ENCODE measurements around the gene ITPR1.

The ITPR1 gene

DNA sequence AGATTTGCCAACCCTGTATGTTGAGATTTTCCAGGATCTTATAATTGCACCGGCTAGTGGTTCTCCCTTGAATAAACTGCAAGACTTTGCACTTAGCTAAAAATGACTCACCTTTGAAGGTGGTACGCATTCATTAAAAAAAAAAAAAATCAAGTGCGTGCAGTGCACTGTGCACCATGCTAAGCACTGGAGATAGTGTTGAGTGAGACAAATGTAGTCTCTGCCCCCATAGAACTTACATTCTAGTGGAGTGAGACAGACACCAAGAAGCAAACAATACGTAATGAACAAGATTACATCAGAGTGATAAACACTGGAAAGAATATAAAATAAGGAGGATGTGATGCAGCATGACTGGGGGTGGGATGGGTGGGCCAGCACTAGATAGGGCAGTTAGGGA lies 69.4 kb downstream of the ITPR1 start:
- DNase-seq: no peak
- intact Hi-C loops (cut with DNase I): no loop called here

DNA sequence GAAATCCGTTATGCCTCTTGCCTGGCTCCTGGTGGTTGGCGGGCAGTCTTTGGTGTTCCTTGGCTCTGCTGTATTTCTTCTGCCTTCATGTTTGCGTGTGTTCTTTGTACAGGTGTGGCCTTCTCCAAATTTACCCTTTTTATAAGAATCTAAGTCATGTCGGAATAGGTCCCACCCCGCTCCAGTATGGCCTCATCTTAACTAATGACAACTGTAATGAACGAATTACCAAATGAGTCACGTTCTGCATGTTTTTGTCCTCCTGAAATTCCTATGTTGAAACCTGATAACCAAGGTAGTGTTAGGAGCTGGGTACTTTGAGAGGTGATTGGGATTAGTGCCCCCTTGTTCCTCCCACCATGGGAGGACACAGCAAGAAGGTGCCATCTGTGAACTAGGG lies 71.1 kb downstream of the ITPR1 start:
- intact Hi-C loops (cut with DNase I): no loop called here
- DNase-seq: no peak

DNA sequence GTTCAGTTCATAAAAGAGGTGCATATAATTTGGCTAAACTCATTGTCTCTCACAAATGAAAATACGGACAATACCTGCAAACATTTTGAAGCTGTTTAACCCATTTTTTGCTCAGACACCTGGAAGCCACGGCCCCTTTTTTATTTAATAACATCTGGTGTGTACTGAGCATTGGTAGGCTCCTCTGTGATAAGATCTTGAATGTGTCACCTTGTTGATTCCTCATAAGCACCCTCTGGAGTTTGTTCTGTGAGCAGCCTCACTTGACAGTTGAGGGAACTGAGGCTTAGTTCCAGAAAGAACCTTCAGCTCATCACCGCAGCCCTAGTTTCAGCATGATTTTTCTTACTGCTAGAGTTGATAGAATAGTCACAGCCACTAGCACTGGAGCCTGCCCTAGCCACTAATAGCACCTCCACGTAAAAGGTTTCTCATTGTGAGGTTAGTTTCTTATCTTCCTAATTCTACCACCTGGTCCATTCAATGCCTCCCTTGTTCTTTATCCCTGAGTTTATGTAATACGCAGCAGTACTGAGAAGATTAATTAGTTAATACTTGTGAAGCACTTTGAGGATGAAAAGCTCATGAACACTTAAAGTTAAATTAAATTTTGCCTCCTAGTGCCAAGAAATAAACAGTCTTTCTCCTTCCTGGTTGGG lies 71.9 kb downstream of the ITPR1 start:
- intact Hi-C loops (cut with DNase I): no loop called here

DNA sequence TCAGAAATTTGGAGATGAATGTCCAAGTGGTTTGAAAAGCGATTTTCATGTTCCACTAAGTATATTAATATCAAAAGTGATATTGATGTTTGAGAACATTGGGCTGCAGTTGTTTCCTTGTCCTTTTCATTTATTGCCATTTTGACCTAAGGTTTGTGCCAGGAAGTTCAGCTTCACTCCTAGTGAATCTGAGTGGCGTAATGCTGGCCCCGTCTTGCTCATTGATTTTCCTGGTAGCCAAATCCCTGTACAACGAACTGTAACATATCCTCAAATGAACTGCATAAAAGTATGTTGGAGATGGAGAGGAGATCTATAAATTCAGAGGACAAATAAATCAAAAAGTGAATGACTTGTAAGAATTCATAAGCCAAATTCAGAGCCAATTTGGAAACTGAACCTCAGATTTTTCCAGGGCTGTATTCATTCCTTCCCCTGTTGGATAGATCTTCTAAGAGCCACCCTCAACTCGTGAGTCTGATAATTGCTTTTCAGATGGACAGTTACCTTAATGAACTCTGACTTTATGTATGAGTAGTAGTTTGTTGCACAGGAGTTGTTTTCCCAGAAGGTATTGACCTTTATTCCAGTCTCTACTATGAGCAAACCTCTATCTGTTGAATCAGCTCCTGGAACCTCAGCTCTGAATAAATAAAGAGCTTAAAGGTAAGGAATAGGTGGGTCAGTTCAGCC lies 72.8 kb downstream of the ITPR1 start:
- intact Hi-C loops (cut with DNase I): no loop called here
- no peak for DNase-seq

More for the DNA sequence above, 71.9 kb downstream of the ITPR1 start:
- DNase-seq: no peak

DNA sequence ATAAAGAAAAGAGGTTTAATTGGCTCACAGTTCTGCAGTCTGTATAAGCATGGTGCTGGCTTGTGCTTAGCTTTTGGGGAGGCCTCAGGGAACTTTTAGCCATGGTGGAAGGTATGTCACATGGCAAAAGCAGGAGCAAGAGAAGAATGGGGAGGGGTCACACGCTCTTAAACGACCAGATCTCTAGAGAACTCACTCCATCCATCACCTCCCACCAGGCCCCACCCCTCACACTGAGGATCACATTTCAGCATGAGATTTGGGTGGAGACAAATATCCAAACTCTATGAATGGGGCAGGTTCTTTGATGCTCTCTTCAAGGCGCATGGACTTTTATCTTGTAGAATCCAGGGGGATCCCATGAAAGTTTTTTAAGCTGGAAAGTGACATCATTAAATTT lies 75.7 kb downstream of the ITPR1 start:
- intact Hi-C loops (cut with DNase I): no loop called here
- no peak for DNase-seq

DNA sequence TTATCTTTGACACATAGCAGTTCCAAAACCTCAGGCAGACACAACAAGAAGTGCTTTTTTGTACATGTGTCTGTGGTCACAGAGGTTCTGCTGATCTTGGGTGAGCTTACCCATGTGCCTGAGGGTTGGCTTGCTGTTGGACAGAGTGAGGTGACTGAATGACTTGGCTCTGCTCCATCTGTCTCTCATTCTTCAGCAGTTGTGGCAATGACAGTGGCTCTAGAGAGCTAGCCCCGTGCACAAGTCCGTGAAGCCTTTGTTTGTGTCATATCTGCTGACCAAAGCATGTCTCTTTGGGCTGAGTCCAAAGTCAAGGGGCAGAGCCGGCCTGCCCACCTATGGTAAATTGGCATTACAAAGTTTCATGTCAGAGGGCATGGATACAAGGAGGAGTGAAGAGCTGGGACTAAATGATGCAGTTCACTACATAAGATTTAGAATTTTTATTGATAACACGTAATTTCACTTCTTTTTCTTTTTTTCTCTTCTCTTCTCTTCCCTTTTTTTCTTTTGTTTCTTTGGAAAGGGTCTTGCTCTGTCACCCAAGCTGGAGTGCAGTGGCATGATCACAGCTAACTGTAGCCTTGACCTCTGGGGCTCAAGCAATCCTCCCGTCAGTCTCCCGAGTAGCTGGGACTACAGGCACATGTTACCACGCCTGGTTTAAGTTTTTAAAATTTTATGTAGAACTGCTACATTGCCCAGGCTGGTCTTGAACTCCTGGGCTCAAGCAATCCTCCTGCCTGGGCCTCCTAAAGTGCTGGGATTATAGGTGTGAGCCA lies 77.9 kb downstream of the ITPR1 start:
- intact Hi-C loops (cut with DNase I): no loop called here
- DNase-seq: no peak

DNA sequence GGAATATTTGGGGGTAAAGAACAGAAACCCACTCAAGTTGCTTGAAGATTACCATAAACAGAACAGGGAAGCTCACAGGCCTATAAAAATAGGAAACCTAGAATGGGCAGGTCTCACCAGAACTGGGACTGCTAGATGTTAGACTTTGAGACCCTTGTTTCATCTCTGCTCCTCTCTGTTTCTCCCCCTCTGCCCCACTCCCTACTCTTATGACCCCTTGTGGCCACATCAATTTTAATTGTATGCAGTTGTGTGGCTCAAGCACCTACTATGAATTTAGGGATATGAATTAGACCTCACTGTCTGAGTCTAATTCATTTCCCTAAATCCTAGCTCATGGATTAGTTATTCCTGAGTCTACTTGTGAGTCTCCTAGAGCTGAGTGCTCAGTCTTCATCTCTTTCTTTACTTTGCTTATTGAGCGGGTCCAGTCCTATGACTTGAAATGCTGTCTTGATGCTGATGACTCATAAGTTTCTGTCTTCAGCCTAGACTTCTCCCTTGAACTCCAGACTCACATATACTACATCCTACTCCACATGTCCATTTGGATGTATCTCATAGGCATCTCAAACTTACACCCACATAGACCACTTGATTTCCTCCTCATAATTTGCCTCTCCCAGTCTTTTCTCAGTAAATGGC lies 78.7 kb downstream of the ITPR1 start:
- no peak for DNase-seq

DNA sequence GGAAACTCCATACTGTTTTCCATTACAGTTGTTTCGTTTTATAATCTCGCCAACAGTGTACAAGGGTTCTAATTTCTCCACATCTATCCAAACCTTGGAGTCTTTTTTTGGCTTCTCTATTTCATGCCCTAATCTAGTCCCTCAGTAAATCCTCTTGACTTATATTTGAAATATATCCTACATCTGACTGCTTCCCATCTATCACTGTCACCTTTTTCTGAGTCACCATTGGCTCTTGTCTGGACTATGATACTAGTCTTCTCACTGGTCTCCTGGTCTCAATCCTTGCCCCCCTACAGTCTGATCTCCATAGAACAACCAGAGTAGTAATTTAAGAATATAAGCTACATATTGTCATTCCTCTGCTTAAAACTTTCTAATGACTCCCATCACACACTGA lies 80.0 kb downstream of the ITPR1 start:
- intact Hi-C loops (cut with DNase I): no loop called here
- no peak for DNase-seq

More for the DNA sequence above, 78.7 kb downstream of the ITPR1 start:
- intact Hi-C loops (cut with DNase I): no loop called here

DNA sequence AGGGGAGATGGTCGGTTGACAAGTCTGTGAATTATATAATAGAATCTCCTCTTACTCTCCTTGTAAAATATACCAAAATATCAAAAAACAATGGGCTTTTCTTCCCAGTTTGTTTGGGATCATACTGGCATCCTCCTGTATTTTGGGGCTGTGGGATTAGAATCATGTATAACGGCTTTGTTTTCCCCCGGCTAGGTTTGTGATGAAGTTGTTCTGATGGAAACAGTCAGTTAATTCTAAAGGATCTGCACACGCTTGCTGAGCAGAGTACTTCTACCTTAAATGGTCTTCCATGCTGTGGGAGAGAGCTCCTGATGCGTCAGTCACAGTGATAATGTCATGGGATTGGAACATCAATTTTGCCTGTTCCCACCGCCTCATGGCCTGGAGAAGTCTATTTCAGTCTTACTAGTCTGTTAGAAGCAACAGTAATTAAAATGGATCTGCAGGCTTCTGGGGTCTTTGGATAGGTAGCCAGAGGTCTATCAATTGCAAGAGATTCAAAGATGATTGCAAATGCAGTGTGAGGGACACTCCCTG lies 81.3 kb downstream of the ITPR1 start:
- intact Hi-C loops (cut with DNase I): no loop called here
- no peak for DNase-seq

DNA sequence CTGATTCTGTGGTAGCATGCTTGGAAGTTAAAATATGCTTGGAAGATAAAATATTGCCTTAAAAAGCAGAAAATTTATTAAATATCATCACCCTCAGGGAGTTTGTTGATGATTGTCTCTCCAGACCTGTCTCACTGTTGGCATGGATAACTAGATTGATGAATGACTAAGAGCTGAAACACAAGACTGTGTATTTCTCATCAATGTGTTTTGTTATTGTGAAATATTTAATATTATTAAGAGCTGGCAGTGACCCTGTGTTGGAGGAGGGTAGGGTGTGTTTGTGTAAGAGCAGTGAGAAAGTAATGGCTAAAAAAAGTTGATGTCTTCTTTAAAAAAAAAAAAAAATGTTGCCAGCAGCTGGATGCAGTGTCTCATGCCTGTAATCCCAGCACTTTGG lies 82.2 kb downstream of the ITPR1 start:
- intact Hi-C loops (cut with DNase I): no loop called here

DNA sequence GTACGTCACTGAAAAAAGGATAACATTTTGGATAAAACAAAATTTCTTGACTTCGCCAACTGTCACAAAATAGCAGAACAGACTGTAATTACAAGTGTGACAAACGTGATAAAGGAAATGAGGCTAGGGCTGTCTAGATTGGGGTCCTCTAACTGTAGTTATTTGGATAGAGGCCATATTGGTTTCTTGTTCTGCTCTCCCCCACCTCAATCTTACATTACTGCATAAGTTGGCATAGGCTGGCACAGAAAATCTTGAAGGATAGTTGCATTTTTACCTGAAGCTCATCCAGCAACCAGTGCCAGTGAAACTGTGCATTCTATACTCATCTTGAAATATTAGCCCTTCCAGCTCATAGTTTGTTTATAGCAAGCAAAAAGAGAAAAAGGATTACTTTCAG lies 84.6 kb downstream of the ITPR1 start:
- DNase-seq: no peak
- intact Hi-C loops (cut with DNase I): no loop called here

More for the DNA sequence above, 82.2 kb downstream of the ITPR1 start:
- no peak for DNase-seq

DNA sequence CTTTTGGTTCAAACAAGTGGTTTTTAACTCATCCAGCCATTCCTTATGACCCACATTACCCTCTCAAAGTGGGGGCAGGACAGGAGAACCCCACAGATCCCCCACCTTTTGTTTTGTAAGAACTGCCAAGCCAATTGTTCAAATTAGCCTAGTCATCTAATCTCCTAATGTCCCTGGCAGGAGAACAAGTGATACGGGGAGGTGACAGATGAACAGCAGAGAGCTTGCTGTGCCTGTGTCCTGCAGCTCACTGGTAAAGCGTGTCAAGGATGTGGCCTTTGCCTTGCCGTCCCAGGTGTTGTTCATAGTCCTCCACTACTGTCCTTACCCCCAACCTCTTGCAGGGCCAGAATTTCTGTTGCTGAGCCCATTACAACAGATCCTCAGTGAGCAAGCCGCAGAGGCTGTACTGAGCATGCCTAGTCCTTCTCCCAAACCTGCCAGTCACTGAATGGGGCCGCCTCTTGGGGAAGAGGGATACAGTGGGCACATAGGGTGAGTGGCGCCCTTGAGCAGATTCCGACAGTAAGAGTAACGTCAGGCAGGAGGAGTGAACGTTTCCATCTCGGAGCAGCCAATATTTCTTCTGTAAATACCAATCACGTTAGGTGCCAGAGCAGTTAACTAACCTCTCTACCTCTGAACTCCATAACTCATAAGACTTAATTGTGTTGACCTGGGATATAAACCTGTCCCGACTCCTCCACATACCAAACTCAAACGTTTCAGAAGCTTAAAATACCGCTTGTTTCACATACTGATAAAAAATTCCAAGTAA lies 87.4 kb downstream of the ITPR1 start:
- DNase-seq: peak in 2 of 10 donors; percentile 18 to 83
- intact Hi-C loops (cut with DNase I): loop anchor here (10.0 kb wide), 2 partner anchors 46 to 86 kb away; partner anchors contain the start of gene ITPR1

DNA sequence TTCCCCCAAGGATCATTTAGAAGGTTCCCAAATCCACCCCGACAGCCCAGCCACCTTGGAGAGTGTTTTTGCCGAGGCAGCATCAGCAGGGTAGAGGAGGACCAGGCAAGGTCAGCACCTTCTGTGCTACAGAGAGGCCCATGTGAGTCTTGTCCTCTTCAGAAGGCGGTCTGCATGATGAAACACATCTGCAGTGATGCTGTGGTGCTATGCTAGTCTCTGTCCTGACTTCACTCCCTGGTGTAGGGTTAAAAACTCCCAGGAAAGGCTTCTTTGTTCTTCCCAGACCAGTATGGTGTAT lies 87.9 kb downstream of the ITPR1 start:
- no peak for DNase-seq
- intact Hi-C loops (cut with DNase I): loop anchor here (10.0 kb wide), 2 partner anchors 46 to 86 kb away; partner anchors contain the start of gene ITPR1

DNA sequence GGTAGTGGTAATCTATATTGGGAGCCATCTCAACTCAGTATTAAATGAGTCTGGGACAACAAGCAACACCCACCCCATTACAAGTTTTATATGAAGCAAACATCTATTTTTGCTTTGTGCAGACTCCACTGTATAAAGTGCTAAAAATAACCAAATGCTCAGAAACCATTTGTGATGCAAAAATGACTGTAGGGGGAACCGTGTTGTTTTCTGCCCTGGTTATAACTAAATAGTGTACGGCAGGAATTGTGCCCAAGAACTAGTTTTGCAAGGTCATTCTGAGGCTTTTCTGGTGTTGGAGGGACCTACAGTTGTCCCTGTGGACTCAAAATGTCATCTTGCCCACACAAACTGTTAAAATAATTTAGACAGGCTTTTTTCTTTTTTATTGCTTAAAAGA lies 88.3 kb downstream of the ITPR1 start:
- intact Hi-C loops (cut with DNase I): loop anchor here (10.0 kb wide), 2 partner anchors 47 to 87 kb away; partner anchors contain the start of gene ITPR1
- no peak for DNase-seq

DNA sequence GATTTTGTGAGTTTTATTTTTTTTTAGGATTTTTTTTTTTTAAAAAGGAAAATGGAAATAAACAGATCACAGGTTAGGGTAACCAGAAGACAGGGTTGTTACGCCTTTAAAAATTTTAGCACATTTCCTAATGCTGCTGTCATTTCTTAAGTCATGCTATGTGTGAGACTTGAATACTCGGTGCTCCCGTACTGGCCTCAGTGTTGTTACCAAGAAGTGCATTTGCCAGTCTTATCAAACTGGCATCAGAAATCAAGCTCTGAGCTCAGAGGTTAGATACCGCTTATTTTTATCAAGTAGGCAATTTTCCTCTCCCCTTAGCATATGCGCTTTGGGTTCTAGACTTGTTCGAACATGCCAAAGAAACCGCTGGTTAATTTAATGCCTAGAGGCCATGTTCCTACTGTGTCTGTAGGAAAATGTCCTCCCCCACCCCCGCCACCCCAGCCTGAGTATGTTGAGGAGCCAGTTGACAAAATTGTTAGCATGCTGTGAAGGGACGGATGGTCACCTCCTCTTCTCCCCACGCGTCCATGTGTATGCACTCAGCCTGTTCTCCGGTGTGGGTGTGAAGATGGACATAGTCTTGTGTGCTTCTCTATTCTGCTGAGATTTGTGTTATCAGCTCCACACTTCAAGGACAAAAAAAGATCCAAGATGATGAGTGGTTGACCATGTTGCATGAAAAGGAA lies 88.9 kb downstream of the ITPR1 start:
- intact Hi-C loops (cut with DNase I): loop anchor here (10.0 kb wide), 2 partner anchors 47 to 87 kb away; partner anchors contain the start of gene ITPR1

DNA sequence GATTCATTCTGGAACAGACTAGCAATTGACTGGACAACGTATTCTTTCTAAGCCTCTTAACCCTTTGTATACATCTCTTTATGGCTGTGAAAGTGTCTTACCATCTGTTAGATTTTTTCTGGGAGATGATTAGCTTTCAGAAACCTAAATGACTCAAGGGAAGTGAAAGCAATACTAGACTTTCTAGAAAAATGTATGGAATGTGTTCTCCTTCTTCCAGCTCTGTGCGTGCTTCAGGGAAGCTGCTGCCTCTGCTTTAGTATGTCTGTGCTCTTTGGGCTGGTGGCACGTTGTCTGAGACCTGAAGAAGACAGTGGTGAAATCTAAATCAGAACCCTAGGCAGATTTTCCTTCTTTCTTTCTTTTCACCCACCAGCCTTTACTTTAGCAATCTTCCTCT lies 89.5 kb downstream of the ITPR1 start:
- intact Hi-C loops (cut with DNase I): loop anchor here (10.0 kb wide), 2 partner anchors 48 to 88 kb away; partner anchors contain the start of gene ITPR1

More for the DNA sequence above, 88.9 kb downstream of the ITPR1 start:
- DNase-seq: peak in 1 of 10 donors; percentile 28

DNA sequence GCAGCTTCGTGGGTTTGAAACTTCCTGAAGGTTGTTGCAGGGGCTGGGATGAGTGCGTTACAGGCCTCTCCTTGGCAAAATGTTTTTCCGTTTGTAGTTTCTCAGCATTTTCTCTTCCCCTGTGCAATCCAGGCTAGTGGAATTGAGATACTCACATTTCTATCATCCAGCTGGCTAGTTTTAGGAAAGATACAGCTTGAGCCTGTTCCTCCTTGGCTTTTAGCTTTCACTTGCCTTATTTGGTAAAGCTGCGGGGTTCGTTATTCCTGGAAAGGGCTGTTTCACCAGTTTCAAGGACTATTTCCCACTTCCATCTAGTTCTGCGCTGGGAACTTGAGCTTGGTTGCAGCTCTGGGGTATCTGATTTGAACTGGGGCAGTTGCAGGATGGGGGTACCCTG lies 90.3 kb downstream of the ITPR1 start:
- intact Hi-C loops (cut with DNase I): loop anchor here (10.0 kb wide), 2 partner anchors 49 to 89 kb away; partner anchors contain the start of gene ITPR1
- no peak for DNase-seq

More for the DNA sequence above, 89.5 kb downstream of the ITPR1 start:
- DNase-seq: no peak

DNA sequence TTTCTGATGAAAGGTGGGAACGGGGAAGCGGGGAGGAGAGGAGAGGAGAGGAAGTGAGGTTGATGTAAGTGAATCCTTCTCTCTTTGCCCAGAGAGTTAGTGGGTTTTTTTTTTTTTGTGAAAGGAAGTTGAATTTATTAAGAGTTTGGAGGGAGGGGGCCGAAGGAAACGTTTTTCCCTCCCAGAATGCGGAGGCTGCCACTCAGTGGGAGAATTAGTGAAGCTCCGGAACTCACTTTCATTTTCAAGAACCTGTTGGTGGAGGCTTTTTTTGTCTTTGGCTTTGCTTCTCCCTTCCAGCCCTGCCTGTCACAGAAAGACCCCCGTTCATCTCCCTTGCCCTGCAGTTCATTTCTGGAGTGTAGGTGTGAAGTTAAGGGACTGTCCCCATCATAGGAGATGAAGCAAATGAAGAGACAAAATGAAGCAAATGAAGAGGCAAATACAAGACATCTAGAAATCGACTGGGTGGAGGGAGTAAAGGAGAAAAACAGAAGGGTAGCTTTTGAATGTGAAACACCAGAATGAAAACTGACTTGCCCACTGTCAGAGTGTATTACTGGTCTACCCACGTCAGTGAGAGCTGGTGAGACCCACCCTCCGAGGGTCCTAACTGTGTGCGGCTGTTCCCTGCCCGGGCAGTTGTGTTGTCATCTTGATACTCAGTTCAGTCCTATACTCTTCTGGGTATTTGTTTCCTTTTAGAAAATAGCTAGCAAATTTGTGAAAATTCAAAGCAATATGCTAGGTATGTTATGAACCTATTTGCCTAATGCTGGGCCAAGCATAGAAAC lies 91.5 kb downstream of the ITPR1 start:
- intact Hi-C loops (cut with DNase I): loop anchor here (10.0 kb wide), 2 partner anchors 50 to 90 kb away; partner anchors contain the start of gene ITPR1
- DNase-seq: no peak

Data from posterior cingulate gyrus (tissue), 11 donors.